Liver (tissue), 9 donors: ENCODE measurements around the gene COX7A1. TPM values are rescaled to one million over a fixed set of nuclear protein-coding genes. Genes with fewer than 3 reads are reported as not detected.
"Not testable (repeated sequence)": the region's sequence is repeated elsewhere in the genome, so short reads cannot be mapped to it uniquely, and the experiment has no call there.

Experiments
- DNase-seq: peaks from one replicate; pipeline ENCODE4 v3.0.0-alpha.2; 2017; ENCODE audit warnings: low spot score
- H3K27ac ChIP-seq, 2 donors: one replicate each; pipeline ENCODE4 v1.7.0; 2013; ENCODE audit warnings: inconsistent platforms in 2 of 2, low read length in 2 of 2, control low read depth in 1 of 2, low read depth in 1 of 2, mild to moderate bottlenecking in 1 of 2
- H3K27me3 ChIP-seq, 4 donors: one replicate each; pipeline versions ENCODE4 v1.6.1 to v1.7.0; 2013; ENCODE audit warnings: low read length in 3 of 4, inconsistent platforms in 1 of 4, mild to moderate bottlenecking in 1 of 4, moderate library complexity in 1 of 4; ENCODE audit not compliant: control insufficient read depth in 4 of 4, insufficient read depth in 4 of 4
- H3K36me3 ChIP-seq, 4 donors: one replicate each; pipeline versions ENCODE4 v1.6.1 to v1.7.0; 2013; ENCODE audit warnings: low read length in 3 of 4, mild to moderate bottlenecking in 3 of 4, low read depth in 1 of 4, moderate library complexity in 1 of 4; ENCODE audit not compliant: control insufficient read depth in 4 of 4, insufficient read depth in 3 of 4
- H3K4me1 ChIP-seq, 4 donors: one replicate each; pipeline versions ENCODE4 v1.6.1 to v1.7.0; 2013; ENCODE audit warnings: low read length in 3 of 4, mild to moderate bottlenecking in 3 of 4, moderate library complexity in 1 of 4; ENCODE audit not compliant: control insufficient read depth in 4 of 4, insufficient read depth in 4 of 4
- H3K4me3 ChIP-seq, 3 donors: one replicate each; pipeline versions ENCODE4 v1.6.1 to v1.7.0; 2013; ENCODE audit warnings: low read length in 3 of 3, control low read depth in 1 of 3, low read depth in 1 of 3, mild to moderate bottlenecking in 1 of 3
- H3K9ac ChIP-seq, 2 donors: one replicate each; pipeline ENCODE4 v1.7.0; 2013; ENCODE audit warnings: low read length in 2 of 2, mild to moderate bottlenecking in 2 of 2, moderate library complexity in 2 of 2, control low read depth in 1 of 2, low read depth in 1 of 2
- H3K9me3 ChIP-seq, 4 donors: one replicate each; pipeline versions ENCODE4 v1.6.1 to v1.7.0; 2013; ENCODE audit warnings: low read length in 3 of 4; ENCODE audit not compliant: control insufficient read depth in 4 of 4
- ATF3 ChIP-seq: IDR thresholded peaks from 2 replicates; pipeline ENCODE4 v1.6.1; 2016; ENCODE audit warnings: antibody characterized with exemption
- FOXA2 ChIP-seq: IDR thresholded peaks from 2 replicates; pipeline ENCODE4 v1.6.1; 2016; ENCODE audit warnings: antibody characterized with exemption
- HNF4A ChIP-seq, 2 donors: conservative IDR thresholded peaks; 2 replicates each; pipeline ENCODE4 v1.6.1; 2016; ENCODE audit warnings: antibody characterized with exemption in 2 of 2, mild to moderate bottlenecking in 2 of 2
- JUND ChIP-seq, 2 donors: IDR thresholded peaks; 2 replicates each; pipeline ENCODE4 v1.6.1; 2016; ENCODE audit warnings: antibody characterized with exemption in 2 of 2
- MAX ChIP-seq: IDR thresholded peaks from 2 replicates; pipeline ENCODE4 v1.6.1; 2016; ENCODE audit warnings: antibody characterized with exemption
- NR2F2 ChIP-seq: IDR thresholded peaks from 2 replicates; pipeline ENCODE4 v1.6.1; 2016; ENCODE audit warnings: antibody characterized with exemption
- RAD21 ChIP-seq, 2 donors: IDR thresholded peaks; 2 replicates each; pipeline ENCODE4 v1.6.1; 2016; ENCODE audit warnings: antibody characterized with exemption in 2 of 2, mild to moderate bottlenecking in 2 of 2
- RXRA ChIP-seq, 2 donors: IDR thresholded peaks; 2 replicates each; pipeline ENCODE4 v1.6.1; 2017 to 2018; ENCODE audit warnings: antibody characterized with exemption in 2 of 2, mild to moderate bottlenecking in 1 of 2
- SP1 ChIP-seq: IDR thresholded peaks from 2 replicates; pipeline ENCODE4 v1.6.1; 2018; ENCODE audit warnings: antibody characterized with exemption, mild to moderate bottlenecking
- TAF1 ChIP-seq: conservative IDR thresholded peaks from 2 replicates; pipeline ENCODE4 v1.6.1; 2016; ENCODE audit warnings: antibody characterized with exemption, mild to moderate bottlenecking
- WGBS: extraction: QIAGEN DNeasy Blood & Tissue Kit; methylation state at CpG from one replicate; pipeline ENCODE4 v1.1.7; 2013; 5-methylcytosine and 5-hydroxymethylcytosine counted together
- polyA plus RNA-seq, 2 donors: library from polyadenylated mRNA; stranded (reverse) in 1 of 2; unstranded in 1 of 2; fragments of 200-250 nt in 1 of 2; fragments of >200 nt in 1 of 2; fragmentation: Nextera tagmentation in 1 of 2; extraction: Ambion mirVana in 1 of 2; gene quantifications; one replicate each; pipeline versions ENCODE4 v1.2.1 to v1.2.3, GENCODE V29; 2013 to 2015
- total RNA-seq, 2 donors: library from RNA; depleted of rRNA; stranded (reverse); fragments of >200 nt; gene quantifications; one replicate each; pipeline ENCODE4 v1.2.3, GENCODE V29; 2014
- donor health status: healthy.
- donor health status: healthy.
- donor health status: healthy.
- donor health status: healthy.
- donor health status: healthy.

The COX7A1 gene
- total and polyA plus RNA-seq, 4 donors, result 0.17 to 11.4 (median 1.3) TPM

- Histone ChIP-seq H3K9me3 (no peaks in the 10 kb centered on the region), H3K9ac (peak overlapping the region; percentile 67 to 86), H3K27ac (peak overlapping the region; percentile 98 to 99), H3K36me3 (peaks cover 4 to 11% (median 8%) of the 10 kb centered on the region in 4 donors), H3K27me3 (no peaks in the 10 kb centered on the region), H3K4me3 (peak overlapping the region; percentile 92 to 98 (median 93)), H3K4me1 (peaks cover 4 to 14% (median 8%) of the 10 kb centered on the region in 4 donors)
- DNase-seq, result no peak
- no peak for TF ChIP-seq ATF3
- 66% methylated on average over 7 of the region's 7 CpGs for WGBS
These were observed 13.2 kb downstream of the COX7A1 start for GRCh38 chr19:36139120-36139472.

GRCh38 chr19:36136964-36137686 is 15.1 kb downstream of the COX7A1 start:
- H3K9ac ChIP-seq, result no peak overlapping the region
- H3K27me3 ChIP-seq, result no peaks in the 10 kb centered on the region
- no peak for DNase-seq
- peak; percentile 19 to 73 for TF ChIP-seq JUND (IDR thresholded peaks at IDR 0.05)
- peak; percentile 24 for TF ChIP-seq SP1
- TF ChIP-seq RAD21 (IDR thresholded peaks at IDR 0.05), result no peak
- no peak for TF ChIP-seq FOXA2
- peak; percentile 72 to 76 for TF ChIP-seq RXRA (IDR thresholded peaks at IDR 0.05)
- H3K4me3 ChIP-seq, result no peak overlapping the region
- no peaks in the 10 kb centered on the region for H3K36me3 ChIP-seq
- H3K9me3 ChIP-seq, result no peaks in the 10 kb centered on the region
- WGBS, result 66% methylated on average over 12 of the region's 12 CpGs
- peaks cover 4 to 14% (median 8%) of the 10 kb centered on the region in 4 donors for H3K4me1 ChIP-seq
- no peak overlapping the region for H3K27ac ChIP-seq

GRCh38 chr19:36134867-36135266 is 17.4 kb downstream of the COX7A1 start:
- H3K9ac ChIP-seq, H3K9me3 ChIP-seq, H3K27me3 ChIP-seq, H3K27ac ChIP-seq, DNase-seq, H3K4me1 ChIP-seq, H3K4me3 ChIP-seq, H3K36me3 ChIP-seq: not testable (repeated sequence)
- 95% methylated on average over 4 of the region's 4 CpGs for WGBS

- H3K4me1 ChIP-seq, result peaks cover 0 to 13% (median 7%) of the 10 kb centered on the region in 4 donors
- not testable (repeated sequence) for DNase-seq
- peak; percentile 55 for TF ChIP-seq NR2F2
These were observed 21.0 kb downstream of the COX7A1 start for GRCh38 chr19:36131221-36131620.

GRCh38 chr19:36128392-36128736 is 23.9 kb downstream of the COX7A1 start:
- H3K36me3 ChIP-seq, result peaks cover 2 to 19% (median 8%) of the 10 kb centered on the region in 4 donors
- WGBS, result 4% methylated on average over 10 of the region's 10 CpGs
- peaks cover 0 to 13% (median 7%) of the 10 kb centered on the region in 4 donors for H3K4me1 ChIP-seq
- H3K4me3 ChIP-seq, result peak overlapping the region; percentile 41 to 55 (median 52)
- no peaks in the 10 kb centered on the region for H3K9me3 ChIP-seq
- H3K27me3 ChIP-seq, result no peaks in the 10 kb centered on the region
- peak overlapping the region; percentile 17 to 65 for H3K9ac ChIP-seq
- no peak for DNase-seq
- TF ChIP-seq NR2F2 (no peak), MAX (no peak), HNF4A (conservative IDR thresholded peaks at IDR 0.05) (peak in 1 of 2 donors; percentile 42), TAF1 (peak; percentile 53)
- H3K27ac ChIP-seq, result peak overlapping the region; percentile 73 to 80

More at GRCh38 chr19:36131221-36131620, 21.0 kb downstream of the COX7A1 start:
- H3K9ac ChIP-seq, H3K9me3 ChIP-seq, H3K4me3 ChIP-seq, H3K27me3 ChIP-seq, H3K36me3 ChIP-seq, H3K27ac ChIP-seq: not testable (repeated sequence)
- WGBS, result 69% methylated on average over 6 of the region's 6 CpGs
